Fibroblast of skin of left quadriceps (primary cell): ENCODE measurements around the gene LYPLA2.
A peak's percentile ranks its signal among the peaks of the same experiment; 100 is the strongest.

Experiments
- DNase-seq, 2 experiments: peaks; one replicate each; pipeline ENCODE4 v3.0.0-alpha.2; 2013; ENCODE audit warnings: low read depth in 2 of 2

LYPLA2 gene

GRCh38 chr1:23790696-23791515, at the start of gene LYPLA2:
LYPLA2 (plus strand) TSS chr1:23791145; CDS start chr1:23792683, 1,538 bp downstream.
- peak; percentile 73 for DNase-seq

- no peak for DNase-seq
These were observed 49.3 kb upstream of the LYPLA2 start for GRCh38 chr1:23741609-23742008.

- DNase-seq = no peak
These were observed 48.2 kb upstream of the LYPLA2 start for GRCh38 chr1:23742670-23743286.

GRCh38 chr1:23743287-23744152, 47.4 kb upstream of the LYPLA2 start, which contains the start of gene ELOA:
ELOA (plus strand) TSS chr1:23743471; CDS start chr1:23743504, 33 bp downstream.
- DNase-seq = peak in 1 of 2 experiments; percentile 28

GRCh38 chr1:23745515-23745914, 45.4 kb upstream of the LYPLA2 start:
- DNase-seq = no peak

GRCh38 chr1:23748016-23748415, 42.9 kb upstream of the LYPLA2 start:
- no peak for DNase-seq

- no peak for DNase-seq
These were observed 39.7 kb upstream of the LYPLA2 start for GRCh38 chr1:23751050-23751814.

- no peak for DNase-seq
These were observed 39.1 kb upstream of the LYPLA2 start for GRCh38 chr1:23751815-23752200.

- no peak for DNase-seq
These were observed 38.0 kb upstream of the LYPLA2 start for GRCh38 chr1:23752909-23753308.

GRCh38 chr1:23756676-23757075, 34.3 kb upstream of the LYPLA2 start:
- no peak for DNase-seq

- DNase-seq = no peak
These were observed 33.1 kb upstream of the LYPLA2 start for GRCh38 chr1:23757812-23758211.

- DNase-seq = no peak
These were observed 31.7 kb upstream of the LYPLA2 start for GRCh38 chr1:23759277-23759676.

GRCh38 chr1:23763041-23763577, 27.8 kb upstream of the LYPLA2 start:
- no peak for DNase-seq

GRCh38 chr1:23768733-23769132, 22.2 kb upstream of the LYPLA2 start:
- no peak for DNase-seq

- peak; percentile 43 to 44 for DNase-seq
These were observed 18.7 kb upstream of the LYPLA2 start for GRCh38 chr1:23772049-23772853.

- no peak for DNase-seq
These were observed 18.1 kb upstream of the LYPLA2 start for GRCh38 chr1:23772854-23773242.

GRCh38 chr1:23774174-23774880, 16.6 kb upstream of the LYPLA2 start:
- DNase-seq = no peak

- DNase-seq = no peak
These were observed 14.7 kb upstream of the LYPLA2 start for GRCh38 chr1:23776217-23776616.

GRCh38 chr1:23777979-23778814, 12.7 kb upstream of the LYPLA2 start, which contains the start of gene PITHD1:
PITHD1 (plus strand) TSS chr1:23778418; CDS start chr1:23778516, 98 bp downstream.
- peak; percentile 46 to 56 for DNase-seq
